HepG2 (cell line): ENCODE data around the gene STIM2. TPM values are rescaled to one million over a fixed set of nuclear protein-coding genes. Genes with fewer than 3 reads are reported as not detected.

Experiments
- ATAC-seq: fragments of 200-7000 bp; cut with Tn5 transposase; 3 replicates; pipeline ENCODE4 v1.9.1; 2020; ENCODE audit warnings: mild to moderate bottlenecking, moderate library complexity
- BruUV-seq: library from RNA; stranded (reverse); fragments of 400-500 nt; replicated peaks from 2 replicates; lab custom pipeline; 2021; lab: Mats Ljungman, UMichigan
- CTCF ChIA-PET: fragments of 300-600 bp; formaldehyde crosslinking; extraction: SDS; loops from one replicate; lab custom pipeline; 2021; ENCODE audit warnings: low total read pairs, inconsistent platforms, low intra/inter-chr PET ratio; lab: Yijun Ruan, JAX
- POLR2A ChIA-PET: fragments of 350-600 bp; sonication (Branson Sonifier 250); formaldehyde crosslinking; loops from one replicate; lab custom pipeline; 2020; ENCODE audit warnings: antibody characterized with exemption, inconsistent platforms; lab: Yijun Ruan, JAX
- DNase-seq: peaks from one replicate; pipeline ENCODE4 v3.0.0-alpha.2; 2015; ENCODE audit warnings: low spot score
- FAIRE-seq: peaks from 3 replicates; lab custom pipeline; 2011; peaks lifted over from hg19 to GRCh38; lab: Jason Lieb, UNC
- H2AFZ ChIP-seq: one replicate; pipeline ENCODE4 v1.6.1; 2011; ENCODE audit warnings: low read length, inconsistent platforms
- H3K27ac ChIP-seq: fragments of 300-600 bp; 3 replicates; pipeline ENCODE4 v1.8.0; 2011; ENCODE audit warnings: mixed run types, mild to moderate bottlenecking, mixed read lengths, low read length, inconsistent platforms; ENCODE audit not compliant: insufficient read depth; ENCODE audit errors: extremely low read length
- H3K27me3 ChIP-seq, 2 experiments: fragments of 200-600 bp in 1 of 2; 2 replicates in 1 of 2; 3 replicates in 1 of 2; pipeline versions ENCODE4 v1.6.0 to v1.8.0; 2011; ENCODE audit warnings: low read length in 2 of 2, mild to moderate bottlenecking in 2 of 2, moderate library complexity in 2 of 2, inconsistent platforms in 1 of 2; ENCODE audit not compliant: insufficient read depth in 2 of 2, control insufficient read depth in 1 of 2
- H3K36me3 ChIP-seq, 2 experiments: fragments of 200-600 bp in 1 of 2; replicated peaks in 1 of 2; 2 replicates in 1 of 2; 3 replicates in 1 of 2; pipeline versions ENCODE4 v1.5.1 to v1.8.0; 2011; ENCODE audit warnings: low read length in 2 of 2, inconsistent platforms in 1 of 2; ENCODE audit not compliant: insufficient read depth in 2 of 2, control insufficient read depth in 1 of 2
- H3K4me1 ChIP-seq: 2 replicates; pipeline ENCODE4 v1.5.1; 2012; ENCODE audit warnings: low read length, inconsistent platforms; ENCODE audit not compliant: insufficient read depth
- H3K4me2 ChIP-seq: 2 replicates; pipeline ENCODE4 v1.6.0; 2011; ENCODE audit warnings: low read depth, low read length, inconsistent platforms
- H3K4me3 ChIP-seq, 3 experiments: fragments of 200-600 bp in 1 of 3; sonication (generic), shearing (Covaris generic) in 1 of 3; replicated peaks in 1 of 3; 2 replicates each; pipeline ENCODE4 v1.5.1; 2011 to 2016; ENCODE audit warnings: low read length in 3 of 3, inconsistent platforms in 2 of 3, low read depth in 2 of 3, mild to moderate bottlenecking in 2 of 3, control low read depth in 1 of 3, mixed read lengths in 1 of 3; ENCODE audit not compliant: insufficient read depth in 1 of 3
- H3K79me2 ChIP-seq: one replicate; pipeline ENCODE4 v1.6.1; 2011; ENCODE audit warnings: low read length, inconsistent platforms; ENCODE audit not compliant: insufficient read depth
- H3K9ac ChIP-seq: 2 replicates; pipeline ENCODE4 v1.6.0; 2011; ENCODE audit warnings: mild to moderate bottlenecking, low read depth, low read length, inconsistent platforms; ENCODE audit not compliant: insufficient read depth
- H3K9me3 ChIP-seq: 2 replicates; pipeline ENCODE4 v1.5.1; 2012; ENCODE audit warnings: mild to moderate bottlenecking, low read length
- H4K20me1 ChIP-seq: 2 replicates; pipeline ENCODE4 v1.6.0; 2011; ENCODE audit warnings: inconsistent platforms, mild to moderate bottlenecking, low read length, moderate library complexity; ENCODE audit not compliant: insufficient read depth
- EED ChIP-seq: sonication (generic); formaldehyde crosslinking; IDR thresholded peaks from 2 replicates; pipeline ENCODE4 v1.5.0; 2020; ENCODE audit warnings: mild to moderate bottlenecking, missing genetic modification reagents
- MAF1 ChIP-seq: sonication (generic); formaldehyde crosslinking; IDR thresholded peaks from 2 replicates; pipeline ENCODE4 v1.5.0; 2020; ENCODE audit warnings: missing genetic modification reagents, borderline replicate concordance
- MLXIP ChIP-seq: sonication (generic); formaldehyde crosslinking; IDR thresholded peaks from 2 replicates; pipeline ENCODE4 v1.9.0; 2021; ENCODE audit warnings: missing genetic modification reagents, borderline replicate concordance
- POGZ ChIP-seq: sonication (generic); formaldehyde crosslinking; IDR thresholded peaks from 2 replicates; pipeline ENCODE4 v1.4.0; 2020; ENCODE audit warnings: mild to moderate bottlenecking, missing genetic modification reagents
- PPARG ChIP-seq: conservative IDR thresholded peaks from 2 replicates; pipeline ENCODE4 v1.6.1; 2016; ENCODE audit warnings: missing biosample characterization, missing genetic modification reagents
- SNRNP70 ChIP-seq: fragments of 200-400 bp; formaldehyde crosslinking; IDR thresholded peaks from 2 replicates; pipeline ENCODE4 v1.6.1; 2017; ENCODE audit warnings: mild to moderate bottlenecking, low read depth, low read length, moderate library complexity
- SRF ChIP-seq: IDR thresholded peaks from 2 replicates; pipeline ENCODE4 v1.6.1; 2011; ENCODE audit warnings: mild to moderate bottlenecking, low read depth, low read length, moderate library complexity
- TRAFD1 ChIP-seq: sonication (generic); formaldehyde crosslinking; IDR thresholded peaks from 2 replicates; pipeline ENCODE4 v1.5.1; 2020; ENCODE audit warnings: missing genetic modification reagents, mild to moderate bottlenecking, borderline replicate concordance
- USF2 ChIP-seq, 2 experiments: sonication (generic) in 1 of 2; formaldehyde crosslinking in 1 of 2; IDR thresholded peaks; 2 replicates each; pipeline versions ENCODE4 v1.5.1 to v1.6.1; 2011 to 2020; ENCODE audit warnings: borderline replicate concordance in 1 of 2, low read depth in 1 of 2, low read length in 1 of 2, mild to moderate bottlenecking in 1 of 2, missing genetic modification reagents in 1 of 2, moderate library complexity in 1 of 2
- XRCC5 ChIP-seq: fragments of 200-400 bp; formaldehyde crosslinking; optimal IDR thresholded peaks from 2 replicates; pipeline ENCODE3; 2017; ENCODE audit warnings: mild to moderate bottlenecking, low read length
- ZBTB34 ChIP-seq: sonication (generic); formaldehyde crosslinking; IDR thresholded peaks from 2 replicates; pipeline ENCODE4 v1.8.0; 2022; ENCODE audit warnings: mild to moderate bottlenecking, missing genetic modification reagents
- ZFX ChIP-seq: sonication (generic); formaldehyde crosslinking; IDR thresholded peaks from 2 replicates; pipeline ENCODE4 v1.4.0; 2020; ENCODE audit warnings: mild to moderate bottlenecking, low read depth, missing genetic modification reagents, moderate library complexity
- ZNF225 ChIP-seq: sonication (generic); formaldehyde crosslinking; IDR thresholded peaks from 2 replicates; pipeline ENCODE4 v1.4.0; 2020; ENCODE audit warnings: mild to moderate bottlenecking, missing genetic modification reagents
- ZNF30 ChIP-seq: sonication (generic); formaldehyde crosslinking; IDR thresholded peaks from 2 replicates; pipeline ENCODE4 v1.5.0; 2020; ENCODE audit warnings: mild to moderate bottlenecking, missing genetic modification reagents
- ZNF724P ChIP-seq: sonication (generic); formaldehyde crosslinking; IDR thresholded peaks from 2 replicates; pipeline ENCODE4 v1.8.0; 2022; ENCODE audit warnings: missing genetic modification reagents, borderline replicate concordance
- WGBS: methylation state at CpG from one replicate; pipeline ENCODE4 v1.1.6; 2017; ENCODE audit warnings: low lambda C conversion rate; 5-methylcytosine and 5-hydroxymethylcytosine counted together
- in situ Hi-C: cut with HindIII; loops from 2 replicates; pipeline ENCODE4 v1.10.0; 2017; ENCODE audit warnings: low pct_unique_long_range_greater_than_20kb; ENCODE audit not compliant: extremely low pct_ligation_motif_present
- intact Hi-C: fragments of 100-400 bp; cut with micrococcal nuclease; formaldehyde crosslinking; loops from one replicate; pipeline ENCODE4 v1.10.0; 2022; ENCODE audit not compliant: unreplicated experiment
- polyA plus RNA-seq, 8 experiments: library from polyadenylated mRNA; depleted of rRNA in 3 of 8; stranded (reverse) in 7 of 8; unstranded in 1 of 8; fragments of >200 nt; fragmentation: Illumina TruSeq in 4 of 8; extraction: Trizol in 4 of 8; gene quantifications; 2 replicates each; pipeline versions ENCODE4 v1.2.1 to v1.2.3, GENCODE V29; 2011 to 2016; ENCODE audit warnings: low read depth in 4 of 8, missing spikeins in 1 of 8, mixed read lengths in 1 of 8; ENCODE audit not compliant: insufficient read depth in 1 of 8
- total RNA-seq, 5 experiments: library from RNA; depleted of rRNA; stranded (reverse); fragments of >200 nt; fragmentation: Illumina TruSeq; extraction: Trizol; gene quantifications; 2 replicates each; pipeline ENCODE4 v1.2.3, GENCODE V29; 2016; ENCODE audit warnings: low read depth in 1 of 5

Gene STIM2
- total and polyA plus RNA-seq, 2 of the 13 experiments (the other 11 are each of a cell fraction or from before 2014, with no cell fraction given): 19.3 to 19.4 TPM

- no peak overlapping the region for H3K4me3 ChIP-seq
- H3K27ac ChIP-seq: no peak overlapping the region
- H2AFZ ChIP-seq: no peak overlapping the region
- POLR2A ChIA-PET: no interaction called here
- BruUV-seq: no TSS peak
- CTCF ChIA-PET: no interaction called here
- H3K36me3 ChIP-seq: peaks cover 0 to 3% of the 10 kb centered on the region in 2 experiments; a peak in 2 of 5 replicates
- no peak overlapping the region for H3K4me2 ChIP-seq
- H3K27me3 ChIP-seq: no peaks in the 10 kb centered on the region
- H3K4me1 ChIP-seq: no peaks in the 10 kb centered on the region
- intact Hi-C loops: no loop called here
- DNase-seq: no peak
- no peaks in the 10 kb centered on the region for H4K20me1 ChIP-seq
- no peak for FAIRE-seq
- no peak for ATAC-seq
- 48% methylated on average over 2 of the region's 2 CpGs for WGBS
- no peaks in the 10 kb centered on the region for H3K79me2 ChIP-seq
- H3K9ac ChIP-seq: no peak overlapping the region
- no peak for TF ChIP-seq MAF1 (CRISPR knock-in tag)
- no peak for TF ChIP-seq POGZ (CRISPR knock-in tag)
- no peak for TF ChIP-seq SRF
- no peak for TF ChIP-seq XRCC5
- no peak for TF ChIP-seq ZNF225
- no peak for TF ChIP-seq ZNF30
- TF ChIP-seq USF2 (IDR thresholded peaks at IDR 0.05; ENCODE audit: low read depth, low read length): no peak
- TF ChIP-seq USF2 (CRISPR knock-in tag; IDR thresholded peaks at IDR 0.05; ENCODE audit: borderline replicate concordance): no peak
- TF ChIP-seq TRAFD1 (CRISPR knock-in tag): no peak
- no peak for TF ChIP-seq PPARG (CRISPR knock-in tag)
- no peak for TF ChIP-seq MLXIP (CRISPR knock-in tag)
- no peak for TF ChIP-seq ZFX (CRISPR knock-in tag)
- TF ChIP-seq ZNF724P (CRISPR knock-in tag): no peak
- no peak for TF ChIP-seq ZBTB34 (CRISPR knock-in tag)
- TF ChIP-seq SNRNP70: no peak
- TF ChIP-seq EED (CRISPR knock-in tag): no peak
- TF ChIP-seq, all 625 proteins: peak for 0
- in situ Hi-C loops: loop anchor here (25.0 kb wide), 1 partner anchor 219 kb away; no protein-coding TSS in a partner anchor
- H3K9me3 ChIP-seq: no peaks in the 10 kb centered on the region
These were observed 146.0 kb downstream of the STIM2 start for GRCh38 chr4:27006646-27007045.
